ENCODE data around the gene C1QBP. TPM values are rescaled to one million over a fixed set of nuclear protein-coding genes. Genes with fewer than 3 reads are reported as not detected.

The C1QBP gene
- 453 and 454 TPM in 2 replicates for total RNA-seq (2021; fragmentation: NEBNext Ultra II Directional; extraction: Animal tissue kit (Norgen Biotek cat#: 25700))
- polyA plus RNA-seq (2011; rRNA removed): 210 and 355 TPM in 2 replicates
- polyA plus RNA-seq (2011; cell fraction: cytosol; rRNA removed): 325 TPM
- 105 TPM for polyA plus RNA-seq (2011; cell fraction: nucleus; rRNA removed)
- polyA plus RNA-seq (2012, experiment 1 of 2): 456 to 574 TPM (median 488 TPM) in 4 replicates
- 700 TPM for polyA plus RNA-seq (2012, experiment 2 of 2)
- 319 TPM for polyA plus RNA-seq (2013, experiment 1 of 2)
- polyA plus RNA-seq (2013, experiment 2 of 2): 308 TPM
- 179 and 186 TPM in 2 replicates for polyA minus RNA-seq (2011; rRNA and poly(A)+ RNA removed)
- polyA minus RNA-seq (2011; cell fraction: cytosol; rRNA and poly(A)+ RNA removed): 235 TPM
- polyA minus RNA-seq (2011; cell fraction: nucleus; rRNA and poly(A)+ RNA removed): 74.3 TPM
- long read RNA-seq, experiment 1, transcript C1QBP-203 (2 exons, 911 nt): minor isoform, 15 of 545 reads
- long read RNA-seq, experiment 1, transcript C1QBP-201 (6 exons, 1,169 nt): major isoform, 416 of 545 reads
- long read RNA-seq, experiment 1, transcript C1QBP-205 (3 exons, 330 nt): minor isoform, 19 of 545 reads
- long read RNA-seq, experiment 1, partial matches to known transcripts: 77 of 545 reads
- long read RNA-seq, experiment 1, other reads (novel, unspliced or antisense): 17 of 545 reads
- long read RNA-seq, experiment 2, partial matches to known transcripts: 4 of 15 reads
- long read RNA-seq, experiment 2, other reads (novel, unspliced or antisense): 2 of 15 reads

- ChIA-PET POLR2A (ENCODE audit: partially characterized antibody) (interaction anchor here (0.9 to 21.2 kb wide), 15 partner anchors 8 to 81 kb away, joined by 3 to 228 read pairs (median 4); partner anchors contain the start of genes DERL2, DHX33, MIS12 and NUP88), CTCF (ENCODE audit: partially characterized antibody) (interaction anchor here (0.6 to 3.1 kb wide), 17 partner anchors 9 to 1183 kb away, joined by 3 to 18 read pairs (median 4); partner anchors contain the start of gene DHX33)
- Histone ChIP-seq H3K27ac (ENCODE audit: low read depth, low read length) (no peak within 1 kb of the TSS), H2BK5ac (ENCODE audit: low read depth, low read length) (peak within 1 kb of the TSS; percentile 39; the same call in 1 of the 2 replicates), H3K4ac (replicated peaks; ENCODE audit: insufficient read length, low read depth, low read length) (no peak within 1 kb of the TSS), H3K79me1 (ENCODE audit: low read depth, low read length) (peaks cover 2% of the 10 kb centered on the region), H3K56ac (replicated peaks; ENCODE audit: insufficient read length, low read depth, low read length) (no peak within 1 kb of the TSS), H2BK120ac (replicated peaks; ENCODE audit: low read depth, low read length) (no peak within 1 kb of the TSS), H3K36me3 (ENCODE audit: control insufficient read depth in 2 of 4, insufficient read depth in 4 of 4, low read length in 3 of 4) (peaks cover 18 to 56% (median 37%) of the 10 kb centered on the region in 4 experiments), H2AFZ (ENCODE audit: low read length) (no peak within 1 kb of the TSS; the same call in 1 of the 2 replicates), H3K18ac (ENCODE audit: extremely low read depth, low read length) (peak within 1 kb of the TSS; percentile 87; the same call in 1 of the 2 replicates), H3K4me1 (replicated peaks in 1 of 4; ENCODE audit: control insufficient read depth in 3 of 4, insufficient read depth in 4 of 4, low read length in 3 of 4) (no peaks in the 10 kb centered on the region; a peak in 1 of 7 replicates), H3K4me3 (ENCODE audit: extremely low read depth in 1 of 4, insufficient read depth in 2 of 4, low read depth in 3 of 4, low read length in 4 of 4) (peak within 1 kb of the TSS; percentile 74 to 99 (median 90)), H2BK12ac (ENCODE audit: low read depth, low read length) (no peak within 1 kb of the TSS), H3K4me2 (ENCODE audit: insufficient read depth in 1 of 2, low read depth in 2 of 2, low read length in 2 of 2) (peak within 1 kb of the TSS; percentile 82 to 92), H4K5ac (ENCODE audit: insufficient read length, low read depth, low read length) (no peak within 1 kb of the TSS), H3K23ac (ENCODE audit: insufficient read length) (no peak within 1 kb of the TSS), H4K91ac (replicated peaks; ENCODE audit: insufficient read length, low read length) (no peak within 1 kb of the TSS), H4K8ac (ENCODE audit: extremely low read depth, insufficient read depth, low read length) (peak within 1 kb of the TSS; percentile 92), H3K23me2 (ENCODE audit: low read depth, low read length) (peaks cover 2% of the 10 kb centered on the region; the same call in 1 of the 2 replicates), H3K79me2 (ENCODE audit: control insufficient read depth in 1 of 2, insufficient read depth in 2 of 2, low read length in 2 of 2) (peaks cover 12 to 49% of the 10 kb centered on the region in 2 experiments), H2BK20ac (ENCODE audit: low read length) (no peak within 1 kb of the TSS), H3K9ac (replicated peaks in 1 of 4; ENCODE audit: extremely low read depth in 1 of 4, low read depth in 3 of 4, low read length in 3 of 4) (peak within 1 kb of the TSS; percentile 90 to 98 (median 91)), H2AK5ac (ENCODE audit: low read depth, low read length) (no peak within 1 kb of the TSS), H4K20me1 (replicated peaks in 1 of 2; ENCODE audit: control insufficient read depth in 1 of 2, insufficient read depth in 2 of 2, low read length in 2 of 2) (peaks cover 5 to 20% of the 10 kb centered on the region in 2 experiments), H2BK15ac (ENCODE audit: low read length) (no peak within 1 kb of the TSS), H3K9me3 (ENCODE audit: insufficient read depth in 2 of 2, low read depth in 1 of 2, low read length in 1 of 2) (no peaks in the 10 kb centered on the region), H3K27me3 (replicated peaks in 1 of 4; ENCODE audit: control insufficient read depth in 3 of 4, extremely low read depth in 1 of 4, insufficient read depth in 3 of 4, low read length in 3 of 4) (no peaks in the 10 kb centered on the region), H3K14ac (ENCODE audit: insufficient read length) (no peak within 1 kb of the TSS)
- FAIRE-seq: peak; percentile 28
- peak; percentile 88 to 99 for DNase-seq (ENCODE audit: low read depth in 1 of 2, low spot score in 2 of 2)
- 1% methylated on average over 57 of the region's 75 CpGs; no CpG with 5 or more reads in 1 of the 2 experiments for WGBS, 2 experiments (ENCODE audit: extremely low coverage in 1 of 2, insufficient coverage in 1 of 2, insufficient read length in 1 of 2, insufficient replicate concordance in 2 of 2, low coverage in 1 of 2, low lambda C conversion rate in 2 of 2, missing lambda C conversion rate in 1 of 2)
- TF ChIP-seq KDM4A (IDR thresholded peaks at IDR 0.05; ENCODE audit: low read depth, low read length, severe bottlenecking): peak; percentile 98
- TF ChIP-seq SP4 (IDR thresholded peaks at IDR 0.05; ENCODE audit: low read length): no peak
- TF ChIP-seq SIX5 (IDR thresholded peaks at IDR 0.05; ENCODE audit: low read depth, low read length): no peak
- peak; percentile 71 for TF ChIP-seq BACH1 (IDR thresholded peaks at IDR 0.05; ENCODE audit: low read length)
- TF ChIP-seq, protein P1, sequence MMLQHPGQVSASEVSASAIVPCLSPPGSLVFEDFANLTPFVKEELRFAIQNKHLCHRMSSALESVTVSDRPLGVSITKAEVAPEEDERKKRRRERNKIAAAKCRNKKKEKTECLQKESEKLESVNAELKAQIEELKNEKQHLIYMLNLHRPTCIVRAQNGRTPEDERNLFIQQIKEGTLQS (IDR thresholded peaks at IDR 0.05; ENCODE audit: insufficient read depth, low read depth, low read length): peak; percentile 65
- no peak for TF ChIP-seq TCF12 (IDR thresholded peaks at IDR 0.05; ENCODE audit: low read depth, low read length)
- TF ChIP-seq E2F6 (IDR thresholded peaks at IDR 0.05): peak; percentile 68
Measured at GRCh38 chr17:5438716-5439445, at the start of gene C1QBP. Gene C1QBP (minus strand): TSS chr17:5439155. CDS start chr17:5439073, 82 bp downstream.

All from H1 (cell line).